HG03196 (cell line): Measurements from ENCODE around the gene MATN3.

ENCODE experiments used
- ATAC-seq: cut with Tn5 transposase; IDR thresholded peaks from one replicate; pipeline ENCODE4 v1.9.1; 2021; ENCODE audit not compliant: unreplicated experiment

The MATN3 gene

GRCh38 chr2:19943189-19943588 lies 69.3 kb downstream of the MATN3 start:
- ATAC-seq: no peak

GRCh38 chr2:19942199-19942598 lies 70.3 kb downstream of the MATN3 start:
- no peak for ATAC-seq
